ENCODE measurements around the gene BOC.

DNA sequence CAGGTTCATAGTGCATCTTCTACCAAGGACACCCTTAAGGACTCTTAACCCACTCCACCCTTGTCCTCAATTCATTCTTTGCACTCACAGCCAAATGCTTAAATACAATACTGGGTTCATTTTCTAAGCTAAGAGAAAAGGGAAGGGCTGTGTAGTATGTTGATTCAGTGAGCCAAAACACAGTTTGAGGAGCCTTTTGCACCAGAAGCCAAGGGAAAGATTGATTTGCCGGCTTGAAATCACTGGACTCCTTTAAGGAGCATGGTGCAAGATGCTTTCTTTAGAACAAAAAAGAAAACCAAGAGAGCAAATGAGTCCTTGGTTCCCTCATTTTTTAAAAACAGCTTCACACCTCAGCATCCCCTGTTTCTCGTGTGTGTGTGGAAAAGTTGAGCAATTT, 47.8 kb downstream of the BOC start:
- no peak for TF ChIP-seq CTCF (IDR thresholded peaks at IDR 0.05)
- no peak for TF ChIP-seq POLR2A (IDR thresholded peaks at IDR 0.05)
- TF ChIP-seq POLR2AphosphoS5 (IDR thresholded peaks at IDR 0.05): peak in 1 of 3 donors; percentile 32

All from breast epithelium (tissue), 3 donors.